DND-41 (cell line): ENCODE measurements around the gene IL9.

ENCODE experiments used
- CTCF ChIP-seq: IDR thresholded peaks from 2 replicates; pipeline ENCODE4 v1.5.1; 2012; ENCODE audit warnings: borderline replicate concordance, low read length, moderate library complexity, mild to moderate bottlenecking; ENCODE audit not compliant: poor library complexity, severe bottlenecking; ENCODE audit errors: extremely low read depth
- EZH2 ChIP-seq: IDR thresholded peaks from 3 replicates; pipeline ENCODE4 v1.6.1; 2012; ENCODE audit warnings: borderline replicate concordance, low read depth, mild to moderate bottlenecking, moderate library complexity, low read length, inconsistent platforms; ENCODE audit not compliant: severe bottlenecking

GRCh38 chr5:135880278-135880677 is 15.4 kb downstream of the IL9 start:
- TF ChIP-seq EZH2: no peak
- peak; percentile 51 for TF ChIP-seq CTCF
